Muscle layer of colon (tissue), 2 donors: ENCODE measurements around the gene COX7A1.

Source experiments
- H3K27ac ChIP-seq: one replicate; pipeline ENCODE4 v1.7.0; 2013; ENCODE audit warnings: low read depth, mild to moderate bottlenecking, low read length, moderate library complexity
- H3K27me3 ChIP-seq, 2 donors: one replicate each; pipeline ENCODE4 v1.7.0; 2013; ENCODE audit warnings: low read length in 2 of 2, mild to moderate bottlenecking in 2 of 2; ENCODE audit not compliant: insufficient read depth in 2 of 2, control insufficient read depth in 1 of 2
- H3K36me3 ChIP-seq: one replicate; pipeline ENCODE4 v1.7.0; 2013; ENCODE audit warnings: mild to moderate bottlenecking, low read length; ENCODE audit not compliant: insufficient read depth
- H3K4me1 ChIP-seq: one replicate; pipeline ENCODE4 v1.7.0; 2013; ENCODE audit warnings: mild to moderate bottlenecking, low read length; ENCODE audit not compliant: insufficient read depth
- H3K4me3 ChIP-seq, 2 donors: one replicate each; pipeline ENCODE4 v1.7.0; 2013; ENCODE audit warnings: low read length in 2 of 2, low read depth in 1 of 2, mild to moderate bottlenecking in 1 of 2, moderate library complexity in 1 of 2
- H3K9ac ChIP-seq: one replicate; pipeline ENCODE4 v1.7.0; 2013; ENCODE audit warnings: low read length
- H3K9me3 ChIP-seq: one replicate; pipeline ENCODE4 v1.7.0; 2013; ENCODE audit warnings: mild to moderate bottlenecking, low read length
- donor health status: abdominal sarcoma.
- donor health status: Adenocarcinoma of cecum.

COX7A1 gene

GRCh38 chr19:36163813-36164212, 11.6 kb upstream of the COX7A1 start:
- Histone ChIP-seq H3K9me3 (no peaks in the 10 kb centered on the region), H3K36me3 (no peaks in the 10 kb centered on the region), H3K27me3 (no peaks in the 10 kb centered on the region), H3K4me3 (no peak overlapping the region), H3K4me1 (no peaks in the 10 kb centered on the region), H3K9ac (no peak overlapping the region), H3K27ac (no peak overlapping the region)

- no peaks in the 10 kb centered on the region for H3K9me3 ChIP-seq
- H3K4me3 ChIP-seq = no peak overlapping the region
- H3K4me1 ChIP-seq = no peaks in the 10 kb centered on the region
- H3K27me3 ChIP-seq = no peaks in the 10 kb centered on the region
- H3K9ac ChIP-seq = no peak overlapping the region
- H3K27ac ChIP-seq = no peak overlapping the region
- H3K36me3 ChIP-seq = no peaks in the 10 kb centered on the region
Measured at GRCh38 chr19:36160821-36161596, 8.8 kb upstream of the COX7A1 start.

- Histone ChIP-seq H3K27me3 (no peaks in the 10 kb centered on the region), H3K9me3 (no peaks in the 10 kb centered on the region), H3K27ac (peak overlapping the region; percentile 98), H3K4me1 (peaks cover 23% of the 10 kb centered on the region), H3K36me3 (peaks cover 18% of the 10 kb centered on the region), H3K4me3 (peak overlapping the region in 1 of 2 donors; percentile 72), H3K9ac (peak overlapping the region; percentile 95)
Measured at GRCh38 chr19:36153126-36153525, 879 bp upstream of the COX7A1 start.

DNA sequence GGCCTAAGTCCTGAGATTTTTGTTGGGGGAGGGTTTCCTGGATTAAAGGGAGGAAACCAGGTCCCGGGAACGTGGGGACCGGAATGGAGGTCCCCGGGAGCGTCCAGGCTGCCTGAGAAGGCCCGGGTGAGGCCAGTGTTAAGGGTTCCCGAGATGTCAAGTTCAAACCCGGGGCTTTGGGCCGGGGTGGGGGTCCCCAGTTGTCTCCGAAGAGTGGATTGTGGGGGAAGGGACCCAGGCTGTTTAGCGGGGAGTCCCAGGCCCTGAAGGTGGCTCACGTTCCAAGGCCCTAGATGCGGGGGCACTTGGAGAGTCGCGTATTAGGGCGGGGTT, 262 bp downstream of the COX7A1 start:
- Histone ChIP-seq H3K9ac (peak overlapping the region; percentile 95), H3K4me1 (peaks cover 23% of the 10 kb centered on the region)

DNA sequence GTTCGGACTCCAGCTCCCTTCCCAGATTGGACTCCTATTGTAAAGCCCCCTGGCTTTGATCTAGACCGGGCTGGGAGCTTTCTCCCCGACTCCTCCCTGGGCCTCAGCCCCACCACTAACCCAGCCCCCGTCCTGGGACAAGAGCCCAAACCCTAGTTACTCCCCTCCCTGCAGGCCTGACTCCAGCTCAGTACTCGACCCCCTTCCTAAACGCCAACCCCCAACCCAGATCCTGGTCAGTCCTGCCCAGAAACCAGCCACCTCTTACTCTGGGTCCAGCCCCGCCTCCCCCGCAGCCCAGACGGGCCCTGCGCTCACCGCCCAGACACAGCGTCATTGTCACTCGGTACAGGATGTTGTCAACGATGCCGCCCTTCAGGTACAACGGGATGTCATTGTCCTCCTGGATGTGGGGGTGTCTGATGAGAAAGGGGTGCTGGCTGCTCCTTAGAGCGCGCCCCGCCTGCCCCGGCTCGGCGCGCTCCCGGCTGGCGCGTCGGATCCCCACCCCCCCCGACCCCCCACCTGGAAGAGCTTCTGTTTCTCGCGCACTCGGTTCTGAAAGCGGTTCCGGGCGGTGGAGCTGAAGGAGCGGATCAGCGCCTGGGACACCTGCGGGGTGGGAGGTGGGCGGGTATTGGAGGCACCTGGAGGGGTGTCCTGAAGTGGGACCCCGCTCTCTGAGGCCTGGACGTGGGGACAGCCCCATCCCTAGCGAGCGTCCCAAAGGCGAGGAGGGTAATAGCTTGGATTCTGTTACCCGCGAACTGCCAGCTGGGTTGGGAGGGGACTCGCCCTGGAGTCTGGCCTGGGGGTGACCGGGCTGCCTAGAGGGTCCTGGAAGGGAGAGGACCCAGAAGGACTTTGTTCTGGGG, 866 bp downstream of the COX7A1 start:
- H3K9ac ChIP-seq = peak overlapping the region; percentile 95
- H3K9me3 ChIP-seq = no peaks in the 10 kb centered on the region
- peak overlapping the region; percentile 98 for H3K27ac ChIP-seq
- no peaks in the 10 kb centered on the region for H3K27me3 ChIP-seq
- peaks cover 26% of the 10 kb centered on the region for H3K36me3 ChIP-seq
- H3K4me3 ChIP-seq = peak overlapping the region; percentile 64 to 72
- H3K4me1 ChIP-seq = peaks cover 23% of the 10 kb centered on the region

More for the DNA sequence above, 262 bp downstream of the COX7A1 start:
- H3K9me3 ChIP-seq = no peaks in the 10 kb centered on the region
- peak overlapping the region; percentile 64 to 72 for H3K4me3 ChIP-seq
- no peaks in the 10 kb centered on the region for H3K27me3 ChIP-seq
- peaks cover 20% of the 10 kb centered on the region for H3K36me3 ChIP-seq
- H3K27ac ChIP-seq = peak overlapping the region; percentile 98

- H3K4me1 ChIP-seq = peaks cover 23% of the 10 kb centered on the region
- no peaks in the 10 kb centered on the region for H3K27me3 ChIP-seq
- H3K9me3 ChIP-seq = no peaks in the 10 kb centered on the region
- peak overlapping the region; percentile 95 for H3K9ac ChIP-seq
- H3K4me3 ChIP-seq = peak overlapping the region in 1 of 2 donors; percentile 72
- peaks cover 34% of the 10 kb centered on the region for H3K36me3 ChIP-seq
- peak overlapping the region; percentile 98 for H3K27ac ChIP-seq
Measured at GRCh38 chr19:36150586-36150985, 1.7 kb downstream of the COX7A1 start.

DNA sequence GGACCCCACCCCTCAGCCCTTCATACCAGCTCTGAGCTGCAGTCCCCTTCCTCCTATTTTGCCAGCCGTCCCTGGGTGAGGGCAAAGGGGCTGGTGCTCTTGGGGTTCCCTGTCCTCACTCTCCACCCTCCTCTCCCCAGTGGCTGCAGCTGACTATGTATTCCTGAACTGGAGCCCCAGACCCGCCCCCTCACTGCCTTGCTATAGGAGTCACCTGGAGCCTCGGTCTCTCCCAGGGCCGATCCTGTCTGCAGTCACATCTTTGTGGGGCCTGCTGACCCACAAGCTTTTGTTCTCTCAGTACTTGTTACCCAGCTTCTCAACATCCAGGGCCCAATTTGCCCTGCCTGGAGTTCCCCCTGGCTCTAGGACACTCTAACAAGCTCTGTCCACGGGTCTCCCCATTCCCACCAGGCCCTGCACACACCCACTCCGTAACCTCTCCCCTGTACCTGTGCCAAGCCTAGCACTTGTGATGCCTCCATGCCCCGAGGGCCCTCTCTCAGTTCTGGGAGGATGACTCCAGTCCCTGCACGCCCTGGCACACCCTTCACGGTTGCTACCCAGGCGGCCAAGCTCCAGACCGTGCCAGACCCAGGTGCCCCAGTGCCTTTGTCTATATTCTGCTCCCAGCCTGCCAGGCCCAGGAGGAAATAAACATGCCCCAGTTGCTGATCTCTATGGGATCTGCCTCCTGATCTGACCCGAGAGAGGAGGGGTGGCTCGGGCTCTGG, 2.4 kb downstream of the COX7A1 start:
- Histone ChIP-seq H3K27ac (no peak overlapping the region), H3K9ac (no peak overlapping the region), H3K4me3 (no peak overlapping the region), H3K36me3 (peaks cover 39% of the 10 kb centered on the region), H3K4me1 (peaks cover 23% of the 10 kb centered on the region), H3K27me3 (no peaks in the 10 kb centered on the region), H3K9me3 (no peaks in the 10 kb centered on the region)

DNA sequence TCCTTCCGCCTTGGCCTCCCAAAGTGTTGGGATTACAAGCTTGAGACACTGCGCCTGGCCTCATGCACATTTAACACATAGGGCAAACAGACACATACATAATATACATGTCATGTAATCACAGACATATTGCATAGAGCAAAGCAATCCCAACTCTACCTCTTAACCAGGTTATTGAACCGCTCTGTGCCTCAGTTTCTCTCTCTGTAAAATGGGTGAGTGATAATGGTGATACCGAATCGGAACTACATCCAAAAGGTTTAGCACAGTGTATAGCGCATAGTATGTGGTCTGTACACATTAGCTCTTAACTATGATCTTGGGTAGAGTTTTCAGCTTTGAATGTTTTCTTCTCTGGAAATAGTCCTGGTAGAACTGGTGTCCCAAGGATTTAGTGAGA, 7.6 kb downstream of the COX7A1 start:
- Histone ChIP-seq H3K9me3 (no peaks in the 10 kb centered on the region), H3K27ac (no peak overlapping the region), H3K27me3 (no peaks in the 10 kb centered on the region), H3K36me3 (peaks cover 51% of the 10 kb centered on the region), H3K4me1 (peaks cover 11% of the 10 kb centered on the region), H3K4me3 (no peak overlapping the region), H3K9ac (no peak overlapping the region)

DNA sequence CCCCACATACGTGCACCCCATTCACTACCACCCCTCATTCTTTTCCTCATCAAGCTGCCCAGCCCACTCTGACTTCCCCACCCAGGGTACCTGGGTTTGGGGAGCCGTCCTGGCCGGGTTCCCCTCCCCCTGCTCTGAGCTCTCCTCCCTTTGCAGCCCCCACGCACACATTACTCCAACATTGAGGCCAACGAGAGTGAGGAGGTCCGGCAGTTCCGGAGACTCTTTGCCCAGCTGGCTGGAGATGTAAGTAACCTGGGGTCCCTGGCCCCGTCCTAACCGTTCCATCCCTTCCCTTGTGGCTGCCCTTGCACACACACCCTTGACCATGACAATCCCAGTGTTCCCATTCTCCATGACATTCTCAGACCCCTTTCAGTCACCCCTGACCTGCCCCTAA, 9.8 kb downstream of the COX7A1 start:
- Histone ChIP-seq H3K4me1 (peaks cover 11% of the 10 kb centered on the region), H3K4me3 (no peak overlapping the region), H3K36me3 (peaks cover 42% of the 10 kb centered on the region), H3K9me3 (no peaks in the 10 kb centered on the region), H3K9ac (no peak overlapping the region), H3K27ac (no peak overlapping the region), H3K27me3 (no peaks in the 10 kb centered on the region)

DNA sequence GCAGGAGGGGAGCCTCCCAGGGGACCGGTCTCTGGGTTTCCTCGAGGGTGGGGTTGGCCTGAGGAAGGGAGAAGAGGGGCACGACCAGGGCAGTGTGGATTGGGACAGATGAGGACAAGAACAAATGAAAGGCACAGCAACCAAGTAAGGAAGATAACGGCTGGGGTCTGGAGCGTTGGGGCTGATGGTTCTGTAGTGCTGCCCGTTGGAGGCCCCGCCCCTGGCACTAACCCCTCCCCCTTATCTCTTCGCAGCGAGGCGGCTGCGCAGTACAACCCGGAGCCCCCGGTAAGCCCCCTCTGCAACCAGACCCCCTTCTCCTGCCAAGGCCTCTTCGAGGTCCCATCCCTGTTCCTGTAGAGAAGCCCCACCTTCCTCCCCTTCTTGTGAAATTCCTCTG, 10.2 kb downstream of the COX7A1 start:
- no peak overlapping the region for H3K9ac ChIP-seq

More for the DNA sequence above, 10.2 kb downstream of the COX7A1 start:
- Histone ChIP-seq H3K4me1 (peaks cover 14% of the 10 kb centered on the region), H3K27me3 (no peaks in the 10 kb centered on the region), H3K27ac (no peak overlapping the region), H3K9me3 (no peaks in the 10 kb centered on the region), H3K36me3 (peaks cover 40% of the 10 kb centered on the region), H3K4me3 (peak overlapping the region in 1 of 2 donors; percentile 61)
